NK-92 (cell line): ENCODE measurements around the gene GHITM.
"Not testable (repeated sequence)": the region's sequence is repeated elsewhere in the genome, so short reads cannot be mapped to it uniquely, and the experiment has no call there.

Experiments used
- DNase-seq: peaks from one replicate; lab custom pipeline; 2025; ENCODE audit not compliant: unreplicated experiment; lab: John Stamatoyannopoulos, UW

GHITM gene

DNA sequence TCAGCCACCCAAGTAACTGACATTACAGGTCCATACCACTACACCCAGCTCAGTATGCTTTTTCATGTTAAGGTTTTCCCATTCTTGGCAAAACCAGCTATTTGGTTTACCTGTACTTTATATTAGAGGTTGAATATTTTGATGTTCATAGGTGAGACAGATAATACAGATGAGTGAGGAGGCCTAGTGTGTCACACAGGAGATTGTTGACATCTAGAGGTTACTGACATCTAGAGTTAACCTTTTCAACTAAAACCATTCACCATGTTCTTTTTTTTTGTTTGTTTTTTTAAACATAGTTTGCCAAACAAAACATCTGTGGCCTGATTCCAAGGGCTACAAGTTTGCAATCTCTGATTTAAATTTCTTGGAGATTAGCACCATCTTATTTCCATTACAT, 8.0 kb downstream of the GHITM start:
- no peak for DNase-seq

DNA sequence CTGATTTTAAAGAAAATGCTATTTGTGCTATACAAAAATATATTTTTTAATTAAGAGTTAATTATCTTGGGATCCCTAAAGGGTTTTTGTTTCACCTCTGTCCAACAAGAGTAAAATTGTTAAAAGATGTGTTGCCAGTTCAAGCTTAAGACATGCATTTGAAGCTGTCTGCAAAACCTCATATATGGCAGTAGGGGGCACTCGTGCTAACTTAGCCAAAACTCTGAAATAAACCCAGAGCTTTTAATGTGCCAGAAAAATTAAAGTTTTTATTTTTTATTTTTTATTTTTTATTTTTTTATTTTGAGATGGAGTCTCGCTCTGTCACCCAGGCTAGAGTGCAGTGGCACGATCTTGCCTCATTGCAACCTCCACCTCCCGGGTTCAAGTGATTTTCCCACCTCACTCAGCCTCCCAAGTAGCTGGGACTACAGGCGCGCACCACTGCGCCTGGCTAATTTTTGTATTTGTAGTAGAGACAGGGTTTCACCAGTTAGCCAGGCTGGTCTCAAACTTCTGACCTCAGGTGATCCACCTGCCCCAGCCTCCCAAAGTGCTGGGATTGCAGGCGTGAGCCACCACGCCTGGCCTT, 8.8 kb downstream of the GHITM start:
- DNase-seq, result not testable (repeated sequence)

DNA sequence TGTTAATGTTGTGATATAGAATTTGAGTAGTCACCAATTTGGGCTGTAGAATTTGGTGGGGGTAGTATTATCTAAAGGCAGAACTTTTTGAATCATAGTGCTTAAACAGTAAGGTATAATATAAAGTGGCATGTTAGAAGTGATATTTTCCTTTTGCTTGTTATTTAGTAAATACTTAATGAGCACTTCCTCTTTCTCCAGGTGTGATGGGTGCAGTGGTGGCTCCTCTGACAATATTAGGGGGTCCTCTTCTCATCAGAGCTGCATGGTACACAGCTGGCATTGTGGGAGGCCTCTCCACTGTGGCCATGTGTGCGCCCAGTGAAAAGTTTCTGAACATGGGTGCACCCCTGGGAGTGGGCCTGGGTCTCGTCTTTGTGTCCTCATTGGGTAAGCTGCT, 10.5 kb downstream of the GHITM start:
- DNase-seq, result no peak

DNA sequence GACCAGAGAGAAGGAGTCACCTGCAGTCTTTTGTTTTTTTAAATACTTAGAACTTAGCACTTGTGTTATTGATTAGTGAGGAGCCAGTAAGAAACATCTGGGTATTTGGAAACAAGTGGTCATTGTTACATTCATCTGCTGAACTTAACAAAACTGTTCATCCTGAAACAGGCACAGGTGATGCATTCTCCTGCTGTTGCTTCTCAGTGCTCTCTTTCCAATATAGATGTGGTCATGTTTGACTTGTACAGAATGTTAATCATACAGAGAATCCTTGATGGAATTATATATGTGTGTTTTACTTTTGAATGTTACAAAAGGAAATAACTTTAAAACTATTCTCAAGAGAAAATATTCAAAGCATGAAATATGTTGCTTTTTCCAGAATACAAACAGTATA, 13.5 kb downstream of the GHITM start:
- DNase-seq, result no peak

DNA sequence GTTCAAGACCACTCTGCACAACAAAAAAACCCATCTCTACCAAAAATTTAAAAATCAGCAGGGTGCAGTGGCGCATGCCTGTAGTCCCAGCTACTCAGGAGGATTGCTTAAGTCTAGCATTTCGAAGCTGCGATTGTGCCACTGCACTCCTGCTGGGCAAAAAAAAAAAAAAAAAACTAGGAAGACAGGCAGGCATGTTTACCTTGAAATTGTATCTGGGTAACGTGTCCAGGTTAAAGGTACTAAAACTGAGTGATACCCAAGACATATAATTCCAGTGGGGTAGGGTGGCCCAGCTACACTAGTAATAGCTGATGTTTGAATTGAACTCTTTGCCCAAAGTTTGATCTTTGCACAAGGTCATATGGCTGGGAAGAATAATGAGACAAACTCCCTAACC, 16.2 kb downstream of the GHITM start:
- no peak for DNase-seq

DNA sequence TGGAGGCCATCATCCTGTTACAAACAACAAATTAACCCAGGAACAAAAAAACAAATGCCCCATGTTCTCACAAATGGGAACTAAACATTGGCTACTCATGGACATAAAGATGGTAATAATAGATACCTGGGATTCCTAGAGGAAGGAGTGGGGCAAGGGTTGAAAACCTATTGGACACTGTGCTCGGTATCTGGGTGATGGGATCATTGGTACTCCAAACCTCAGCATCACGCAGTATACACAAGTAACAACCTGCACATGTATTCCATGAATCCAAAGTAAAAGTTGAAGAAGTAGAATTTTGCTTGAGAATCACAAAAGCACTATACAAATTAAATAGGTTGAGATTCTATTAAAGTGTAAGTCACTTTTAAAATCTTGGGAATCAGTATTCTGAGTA, 16.7 kb downstream of the GHITM start:
- DNase-seq, result no peak

DNA sequence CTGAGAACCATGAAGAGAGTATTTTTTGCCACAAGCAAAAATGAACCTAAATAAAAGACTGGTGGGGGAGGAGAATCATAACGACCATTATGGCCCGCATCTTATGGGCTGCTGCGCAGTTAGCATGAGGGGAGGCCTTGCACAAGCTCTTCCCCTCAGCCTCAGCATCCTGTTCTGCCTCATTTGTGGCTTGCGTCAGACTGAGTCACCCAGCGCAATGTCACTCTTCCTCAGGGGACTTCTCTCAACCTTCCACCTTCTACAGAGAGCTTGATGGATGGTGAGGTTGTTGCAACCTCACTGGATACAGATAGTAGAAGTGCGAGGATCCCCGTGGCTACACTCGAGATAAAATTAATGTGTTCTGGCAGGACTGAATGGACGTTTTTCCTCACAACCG, 17.5 kb downstream of the GHITM start:
- no peak for DNase-seq

DNA sequence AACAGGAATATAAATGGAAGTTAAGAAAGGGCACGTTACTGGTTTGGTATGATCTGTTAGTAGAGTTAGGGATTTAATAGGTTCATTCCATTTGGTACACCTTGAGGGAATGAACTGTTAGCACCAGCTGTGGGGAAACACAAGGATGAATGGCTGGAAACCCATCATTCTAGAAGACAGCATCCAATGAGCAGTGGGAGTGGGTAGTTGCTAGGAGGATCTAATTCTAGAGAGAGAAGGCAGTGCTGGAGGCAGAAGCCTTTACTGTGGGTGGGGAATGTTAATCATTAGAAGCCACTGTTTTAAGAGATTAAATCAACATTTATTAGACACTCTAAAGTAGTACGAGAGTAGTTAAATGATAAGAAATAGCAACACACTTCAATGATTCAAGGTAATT, 18.8 kb downstream of the GHITM start:
- DNase-seq, result no peak

DNA sequence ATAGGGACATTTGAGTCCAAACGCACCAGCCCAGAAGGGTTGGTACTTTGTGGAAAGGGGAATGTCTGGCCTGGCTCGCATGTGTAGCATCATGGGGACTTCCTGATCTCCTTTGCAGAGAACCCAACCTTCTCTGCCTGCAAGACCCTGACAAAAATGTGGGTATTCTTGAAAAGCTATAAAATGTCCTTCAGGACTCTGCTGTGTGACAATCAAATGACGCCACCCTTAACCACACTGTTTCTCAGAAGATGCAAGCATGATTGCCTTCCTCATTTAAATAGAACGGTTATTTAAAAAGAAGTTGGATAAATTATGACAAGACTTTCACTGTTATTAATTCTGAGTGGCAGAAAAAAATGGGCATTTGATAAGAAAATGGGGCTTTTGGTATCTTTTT, 19.2 kb downstream of the GHITM start:
- DNase-seq, result no peak

DNA sequence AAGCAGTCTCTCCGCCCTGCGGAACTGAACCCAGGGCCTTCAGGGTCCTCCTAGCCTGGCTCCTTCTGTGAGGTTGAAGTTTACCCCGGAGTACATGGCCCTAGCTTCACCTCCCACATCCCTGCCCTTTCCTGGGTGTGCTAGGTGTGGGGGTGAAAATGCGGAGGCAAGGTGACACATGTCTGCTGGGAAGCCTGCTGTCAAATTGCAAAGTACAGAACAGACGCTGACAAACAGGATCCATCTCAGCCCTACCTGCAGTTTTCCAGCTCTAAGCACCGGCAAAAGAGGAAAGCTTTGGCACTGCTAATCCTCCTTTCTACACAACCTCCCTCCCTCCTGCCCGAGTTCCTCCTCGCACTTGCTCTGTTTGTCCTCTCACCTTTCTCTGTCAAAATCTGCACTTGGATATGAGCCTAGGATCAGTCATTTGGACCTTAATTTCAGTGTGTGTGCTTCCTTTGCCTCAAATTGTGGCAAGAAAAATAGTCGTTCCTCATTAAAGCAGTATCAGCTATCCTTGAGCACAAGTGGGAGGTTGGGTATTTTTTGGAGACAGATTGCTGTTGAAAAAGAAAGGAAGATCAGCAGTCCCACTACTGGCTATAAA, 19.9 kb downstream of the GHITM start:
- DNase-seq, result no peak

DNA sequence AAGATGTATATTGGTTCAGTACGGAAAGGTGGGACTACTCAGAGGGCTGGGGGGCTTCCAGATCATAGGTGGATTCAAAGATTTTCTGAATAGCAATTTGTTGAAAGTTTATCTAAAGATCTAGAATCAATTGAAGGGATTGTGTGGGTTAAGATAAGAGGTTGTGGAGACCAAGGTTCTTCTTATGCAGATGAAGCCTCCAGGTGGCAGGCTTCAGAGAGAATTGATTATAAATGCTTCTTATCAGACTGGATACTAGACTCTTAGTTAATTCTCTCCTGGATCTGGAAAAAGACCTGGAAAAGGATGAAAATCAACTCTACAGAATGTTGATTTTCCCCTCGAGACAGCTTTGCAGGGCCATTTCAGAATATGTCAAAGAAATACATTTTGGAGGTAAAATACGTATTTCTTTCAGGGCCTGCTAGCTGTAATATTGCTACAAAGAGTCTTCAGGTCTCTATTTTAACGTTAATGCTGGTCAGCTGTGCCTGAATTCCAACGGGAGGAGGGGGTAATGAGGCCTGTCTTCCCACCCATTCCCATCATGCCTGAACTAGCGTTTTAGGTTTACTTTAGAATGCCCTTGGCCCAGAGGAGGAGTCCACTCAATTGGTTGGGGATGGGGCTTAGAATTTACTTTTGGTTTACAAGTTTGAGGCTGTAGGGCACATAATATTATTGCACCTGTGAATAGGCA, 21.5 kb downstream of the GHITM start:
- no peak for DNase-seq

DNA sequence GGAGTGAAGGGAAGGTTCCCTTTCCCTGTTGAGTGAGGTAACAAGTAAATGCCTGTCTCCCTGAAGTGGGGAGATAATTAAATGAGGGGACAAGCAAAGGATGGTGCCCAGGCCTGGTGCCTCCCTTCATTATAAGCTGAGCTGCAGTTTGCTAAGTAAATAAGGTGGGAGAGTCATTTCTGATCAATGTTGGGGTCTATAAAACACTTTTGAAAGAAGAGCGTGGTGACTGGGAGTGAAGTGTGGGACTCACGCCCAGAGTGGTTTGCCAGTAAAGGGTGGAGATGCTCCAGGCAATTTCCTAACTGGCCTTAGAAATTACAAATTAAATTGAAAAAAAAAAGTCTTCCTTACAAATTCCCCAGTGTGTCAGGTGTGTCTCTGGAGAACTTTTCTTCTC, 24.7 kb downstream of the GHITM start:
- DNase-seq, result no peak

DNA sequence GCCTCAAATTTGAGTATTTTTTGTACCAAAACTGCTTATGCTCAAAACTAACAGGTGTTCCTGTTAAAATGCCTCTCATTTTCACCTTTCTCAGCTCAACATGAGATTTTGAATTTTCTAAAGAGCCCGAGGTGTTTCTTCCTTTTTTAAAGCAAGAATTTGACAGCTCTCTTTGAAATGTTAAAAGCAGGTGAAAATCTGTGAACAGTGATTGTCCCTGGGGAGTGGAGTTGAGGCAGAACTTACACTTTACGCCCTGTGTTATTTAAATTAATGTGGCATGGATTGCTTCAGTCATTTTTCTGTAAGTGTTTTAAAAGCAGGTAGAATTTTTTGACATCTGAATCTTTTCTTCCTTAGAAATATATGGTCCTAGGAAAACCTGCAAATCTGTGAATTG, 25.1 kb downstream of the GHITM start:
- DNase-seq, result no peak

DNA sequence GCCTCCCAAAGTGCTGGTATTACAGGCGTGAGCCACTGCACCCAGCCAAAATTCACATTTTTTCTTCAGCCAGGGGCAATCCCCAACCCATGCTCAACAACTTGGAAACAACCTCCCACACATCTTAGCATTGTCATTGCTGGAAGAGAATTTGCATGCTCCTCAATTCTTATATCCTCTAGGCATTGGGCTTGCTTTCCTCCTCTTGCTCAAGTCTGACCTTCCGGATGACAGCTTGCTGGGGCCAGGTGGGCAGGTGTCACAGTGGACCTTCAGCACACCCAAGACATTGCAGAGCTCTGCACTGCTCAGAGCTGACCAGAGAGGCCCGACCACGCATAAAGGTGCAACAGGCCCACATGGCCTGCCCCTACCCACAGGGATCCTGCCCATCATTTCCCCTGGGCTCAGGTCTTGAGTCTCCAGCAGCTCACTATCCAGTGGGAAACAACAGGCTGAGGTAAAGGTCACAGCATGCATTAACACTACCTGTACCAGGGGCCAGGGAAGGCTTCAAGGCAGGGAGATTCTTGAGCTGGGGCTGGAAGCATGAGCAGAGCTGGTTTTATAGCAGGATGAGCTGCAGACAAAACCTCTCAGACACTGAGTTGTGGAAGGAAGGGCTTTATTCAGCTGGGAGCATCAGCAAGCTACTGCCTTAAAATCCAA, 27.4 kb downstream of the GHITM start:
- DNase-seq, result no peak

DNA sequence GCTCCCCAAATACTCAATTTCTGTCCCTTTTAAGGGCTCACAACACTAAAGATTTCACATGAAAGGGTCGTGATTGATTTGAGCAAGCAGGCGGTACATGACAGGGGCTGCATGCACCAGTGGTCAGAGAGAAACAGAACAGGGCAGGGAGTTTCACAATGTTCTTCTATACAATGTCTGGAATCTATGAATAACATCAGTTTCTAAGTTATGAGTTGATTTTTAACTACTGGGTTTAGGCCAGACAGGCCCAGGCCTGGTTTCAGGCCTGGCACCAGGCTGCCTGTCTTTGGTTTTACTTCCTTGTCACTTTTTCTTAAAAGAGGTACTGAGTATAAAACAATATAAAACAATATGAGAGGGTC, 28.0 kb downstream of the GHITM start:
- DNase-seq, result not testable (repeated sequence)

DNA sequence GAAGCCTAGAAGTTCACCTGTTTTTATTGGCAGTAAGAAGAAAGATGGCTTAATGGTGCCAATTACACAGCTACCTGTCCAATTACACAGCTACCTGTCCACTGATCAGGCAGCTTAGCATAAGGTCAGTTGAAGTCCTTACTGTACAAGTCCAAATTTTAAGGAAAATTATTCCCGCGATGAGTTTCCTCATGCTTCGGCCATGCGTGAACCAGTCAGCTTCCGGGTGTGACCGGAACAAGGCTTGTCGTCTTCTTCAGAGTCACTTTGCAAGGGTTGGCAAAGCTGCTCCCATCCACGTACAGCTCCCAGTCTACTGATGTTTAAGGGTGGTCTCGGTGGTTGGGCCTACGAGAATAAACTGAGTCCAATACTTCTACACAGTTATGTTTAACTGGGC, 29.1 kb downstream of the GHITM start:
- not testable (repeated sequence) for DNase-seq

DNA sequence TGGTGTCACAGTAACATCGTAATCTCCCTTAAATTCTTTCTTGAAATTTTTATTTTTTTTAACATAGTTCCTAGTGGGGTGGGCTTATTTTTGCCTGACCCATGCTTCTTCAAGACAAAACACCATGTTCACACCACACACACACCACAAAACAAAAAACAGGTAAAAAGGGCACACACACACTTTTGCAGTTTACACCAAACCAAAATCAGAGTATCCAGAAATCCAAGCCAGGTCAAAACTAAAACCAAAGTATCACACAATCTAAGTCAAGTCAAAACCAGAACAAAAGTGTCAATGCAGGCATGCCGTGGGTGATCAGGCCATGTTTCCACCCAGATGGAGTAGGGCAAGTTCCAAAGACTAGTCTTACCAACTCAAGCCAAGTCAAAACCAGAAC, 31.9 kb downstream of the GHITM start:
- not testable (repeated sequence) for DNase-seq

DNA sequence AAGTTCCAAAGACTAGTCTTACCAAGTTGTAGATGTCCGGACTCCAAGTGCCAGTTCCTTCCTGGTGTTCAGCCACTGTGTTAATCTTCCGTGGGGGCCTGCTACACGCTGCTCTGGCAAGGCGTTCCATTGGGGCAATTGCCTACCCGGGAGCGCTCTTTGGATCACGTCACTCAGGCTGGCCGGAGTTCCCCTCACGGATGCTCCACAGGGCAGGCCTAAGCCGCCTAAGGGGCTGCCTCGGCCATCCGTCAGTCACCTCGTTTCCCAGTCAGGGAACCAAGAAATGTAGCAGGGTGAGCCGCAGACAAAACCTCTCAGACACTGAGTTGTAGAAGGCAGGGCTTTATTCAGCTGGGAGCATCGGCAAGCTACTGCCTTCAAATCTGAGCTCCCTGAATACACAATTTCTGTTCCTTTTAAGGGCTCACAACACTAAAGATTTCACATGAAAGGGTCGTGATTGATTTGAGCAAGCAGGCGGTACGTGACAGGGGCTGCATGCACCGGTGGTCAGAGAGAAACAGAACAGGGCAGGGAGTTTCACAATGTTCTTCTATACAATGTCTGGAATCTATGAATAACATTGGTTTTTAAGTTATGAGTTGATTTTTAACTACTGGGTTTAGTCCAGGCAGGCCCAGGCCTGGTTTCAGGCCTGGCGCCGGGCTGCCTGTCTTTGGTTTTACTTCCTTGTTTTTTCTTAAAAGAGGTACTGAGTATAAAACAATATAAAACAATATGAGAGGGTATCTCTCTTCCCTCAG, 32.6 kb downstream of the GHITM start:
- DNase-seq, result not testable (repeated sequence)

DNA sequence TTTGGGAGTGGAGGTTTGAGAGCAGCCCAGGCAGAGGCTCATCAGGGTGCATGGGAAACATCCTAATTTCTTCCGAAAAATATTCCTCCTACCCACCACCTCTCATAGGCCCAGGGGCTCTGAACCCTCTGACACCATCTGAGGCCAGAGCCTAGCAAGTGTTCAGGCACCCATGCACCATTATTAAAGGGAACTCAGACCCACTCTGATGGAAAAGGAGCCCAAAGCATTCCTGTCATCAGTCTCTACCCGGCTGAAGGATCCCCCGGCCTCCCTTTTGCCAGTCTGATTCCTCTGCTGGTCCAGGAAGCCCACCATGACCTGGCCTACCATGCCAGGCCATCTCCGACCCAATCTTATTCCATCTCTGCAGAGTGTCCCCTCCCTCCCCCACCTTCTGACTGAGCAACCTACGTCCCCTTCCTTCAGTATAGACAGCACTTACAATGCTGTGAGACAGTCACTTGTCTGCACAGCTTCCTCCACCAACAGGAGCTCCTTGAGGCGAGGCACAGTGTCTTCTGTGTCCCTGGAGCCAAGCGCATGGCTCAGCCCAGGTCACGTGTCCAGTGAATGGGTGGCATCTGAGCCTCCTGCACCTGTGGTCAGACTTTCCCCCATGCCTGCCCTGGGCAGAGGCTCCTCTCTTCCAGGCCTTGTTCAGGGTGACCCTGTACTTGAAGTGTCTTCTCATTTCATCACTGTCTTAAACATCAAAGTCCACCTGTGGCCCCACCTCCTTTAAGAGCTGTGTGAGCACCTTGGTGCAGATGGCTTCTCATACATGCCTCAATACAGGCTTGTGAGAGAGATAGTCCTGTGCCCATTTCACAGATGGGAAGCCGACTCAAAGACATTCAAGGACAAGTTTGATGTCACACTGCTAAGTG, 33.4 kb downstream of the GHITM start:
- DNase-seq, result no peak

DNA sequence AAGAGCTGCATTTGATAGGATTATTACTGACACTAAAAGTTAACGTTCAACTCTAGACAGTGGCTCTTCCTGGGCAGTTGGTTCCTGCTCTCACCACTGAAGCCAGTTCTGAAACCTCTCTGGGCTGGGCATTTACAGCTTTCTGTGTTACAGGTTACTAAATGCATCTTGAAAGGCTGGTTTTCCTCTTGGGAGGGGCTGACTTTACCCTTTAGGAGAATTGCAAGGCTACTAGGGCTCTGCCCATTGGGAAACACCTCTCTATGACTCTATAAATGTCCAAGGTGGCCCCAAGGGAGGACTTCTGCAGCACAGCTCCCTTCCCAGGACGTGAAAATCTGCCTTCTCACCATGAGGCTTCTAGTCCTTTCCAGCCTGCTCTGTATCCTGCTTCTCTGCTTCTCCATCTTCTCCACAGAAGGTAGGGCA, 34.2 kb downstream of the GHITM start, which contains the start of gene GPR15LG:
Gene GPR15LG (plus strand): TSS at position 301 of the 429 bp plus-strand sequence. CDS start 51 bp downstream, at position 352.
- DNase-seq, result no peak
